ENCODE results near the gene AXIN1. TPM values are rescaled to one million over a fixed set of nuclear protein-coding genes. Genes with fewer than 3 reads are reported as not detected.
"Not testable (repeated sequence)": the region's sequence is repeated elsewhere in the genome, so short reads cannot be mapped to it uniquely, and the experiment has no call there.

The AXIN1 gene
- total and polyA plus RNA-seq, 4 donors: 8.5 to 24.0 (median 21.7) TPM

DNA sequence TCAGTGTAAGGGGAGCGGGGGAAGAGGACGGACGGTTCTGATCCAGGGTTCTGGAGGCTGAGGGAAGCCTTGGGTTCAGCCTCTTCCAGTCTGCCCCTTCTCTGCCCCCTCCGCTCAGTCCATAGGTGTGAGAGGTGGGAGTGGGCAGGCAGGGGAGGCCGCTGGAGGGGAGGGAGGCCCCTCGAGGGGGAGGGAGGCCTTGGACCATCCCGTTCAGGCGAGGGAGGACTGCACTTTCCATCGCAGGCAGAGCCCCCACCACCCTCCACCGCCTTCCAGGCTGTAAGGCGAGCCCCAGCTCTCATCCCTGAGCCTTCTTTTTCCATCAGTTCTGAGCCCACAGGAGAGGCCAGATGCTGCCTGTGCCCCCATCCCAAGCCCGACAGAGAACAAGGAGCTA lies 4.2 kb upstream of the AXIN1 start:
- no peak for DNase-seq (ENCODE audit: low read depth in 4 of 6, low spot score in 6 of 6)
- no peak overlapping the region for H3K4me3 ChIP-seq (ENCODE audit: low read depth, low read length)
- no peaks in the 10 kb centered on the region for H3K27me3 ChIP-seq (ENCODE audit: control insufficient read depth, insufficient read depth, low read length)
- peaks cover 13% of the 10 kb centered on the region for H3K4me1 ChIP-seq (ENCODE audit: control insufficient read depth, insufficient read depth, low read length)
- WGBS (ENCODE audit: insufficient coverage): 72% methylated on average over 9 of the region's 12 CpGs
- H3K36me3 ChIP-seq (ENCODE audit: control insufficient read depth, insufficient read depth, low read length): peaks cover 5% of the 10 kb centered on the region
- H3K9me3 ChIP-seq (ENCODE audit: control insufficient read depth, insufficient read depth, low read length): no peaks in the 10 kb centered on the region
- H3K27ac ChIP-seq (ENCODE audit: low read depth, low read length): no peak overlapping the region

DNA sequence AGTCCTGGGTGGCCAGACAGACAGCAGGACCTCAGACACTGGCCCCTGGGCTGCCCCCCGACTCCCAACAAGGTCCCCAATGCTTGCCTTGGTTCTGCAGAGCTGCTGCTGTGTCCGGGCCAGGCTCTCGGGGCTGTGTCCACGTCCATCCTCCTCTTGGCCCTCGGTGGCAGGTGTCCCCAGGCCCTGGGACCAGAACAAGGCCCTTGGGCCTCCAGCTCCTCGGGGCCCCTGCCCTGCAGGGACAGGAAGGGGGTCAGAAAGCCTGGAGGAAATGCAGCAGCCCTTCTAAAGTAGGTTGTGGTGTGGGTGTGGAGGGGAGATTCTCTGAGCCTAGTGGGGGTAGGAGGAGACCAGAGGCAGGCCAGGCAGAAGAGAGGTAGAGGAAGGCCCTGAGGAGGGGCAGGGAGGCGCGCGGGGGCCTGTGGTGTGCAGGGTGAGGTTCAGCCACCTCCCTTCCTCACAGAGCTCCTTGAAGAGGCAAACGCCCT lies 2.5 kb upstream of the AXIN1 start:
- Histone ChIP-seq H3K4me1 (ENCODE audit: control insufficient read depth, insufficient read depth, low read length) (peaks cover 18% of the 10 kb centered on the region), H3K27me3 (ENCODE audit: control insufficient read depth, insufficient read depth, low read length) (no peaks in the 10 kb centered on the region), H3K36me3 (ENCODE audit: control insufficient read depth, insufficient read depth, low read length) (peaks cover 14% of the 10 kb centered on the region), H3K9me3 (ENCODE audit: control insufficient read depth, insufficient read depth, low read length) (no peaks in the 10 kb centered on the region), H3K4me3 (ENCODE audit: low read depth, low read length) (no peak overlapping the region), H3K27ac (ENCODE audit: low read depth, low read length) (no peak overlapping the region)
- no peak for DNase-seq (ENCODE audit: low read depth in 4 of 6, low spot score in 6 of 6)
- 84% methylated on average over 10 of the region's 10 CpGs for WGBS (ENCODE audit: insufficient coverage)

DNA sequence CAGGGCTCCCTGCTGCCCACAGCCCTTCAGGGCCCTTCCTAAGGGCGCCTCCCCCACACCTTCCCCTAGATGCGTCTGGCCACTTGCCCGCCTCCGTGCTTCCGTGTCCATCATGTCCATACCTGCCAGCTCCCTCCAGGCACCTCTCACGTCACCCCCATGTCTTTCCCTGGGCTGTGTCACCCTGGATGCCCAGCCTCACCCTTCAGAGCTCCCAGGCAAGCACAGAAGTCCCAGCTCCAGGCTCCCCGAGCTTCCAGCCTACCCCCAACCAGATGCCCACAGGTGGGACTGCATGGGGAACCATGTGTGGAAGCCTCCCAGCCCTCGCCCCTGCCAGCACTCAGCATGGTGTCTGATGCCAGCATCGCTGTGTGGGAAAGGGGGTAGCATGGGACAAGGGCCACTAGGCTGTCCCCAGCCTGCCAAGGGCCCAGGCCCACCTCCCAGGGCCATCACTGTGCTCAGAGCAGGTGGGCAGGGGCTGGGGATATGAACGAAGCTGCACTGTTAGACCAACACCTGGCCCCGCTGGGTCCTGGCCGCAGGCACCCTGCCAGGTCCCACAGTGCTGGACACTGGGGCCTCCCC lies 1.9 kb upstream of the AXIN1 start:
- Histone ChIP-seq H3K4me3 (ENCODE audit: low read depth, low read length) (no peak overlapping the region), H3K4me1 (ENCODE audit: control insufficient read depth, insufficient read depth, low read length) (peaks cover 18% of the 10 kb centered on the region), H3K27ac (ENCODE audit: low read depth, low read length) (no peak overlapping the region), H3K36me3 (ENCODE audit: control insufficient read depth, insufficient read depth, low read length) (peaks cover 17% of the 10 kb centered on the region), H3K27me3 (ENCODE audit: control insufficient read depth, insufficient read depth, low read length) (no peaks in the 10 kb centered on the region), H3K9me3 (ENCODE audit: control insufficient read depth, insufficient read depth, low read length) (no peaks in the 10 kb centered on the region)
- WGBS (ENCODE audit: insufficient coverage): 83% methylated on average over 12 of the region's 12 CpGs
- DNase-seq (ENCODE audit: low read depth in 4 of 6, low spot score in 6 of 6): no peak

- no peaks in the 10 kb centered on the region for H3K27me3 ChIP-seq (ENCODE audit: control insufficient read depth, insufficient read depth, low read length)
- no peaks in the 10 kb centered on the region for H3K9me3 ChIP-seq (ENCODE audit: control insufficient read depth, insufficient read depth, low read length)
- H3K4me3 ChIP-seq (ENCODE audit: low read depth, low read length): peak overlapping the region; percentile 24
- H3K27ac ChIP-seq (ENCODE audit: low read depth, low read length): no peak overlapping the region
- 56% methylated on average over 24 of the region's 25 CpGs for WGBS (ENCODE audit: insufficient coverage)
- H3K36me3 ChIP-seq (ENCODE audit: control insufficient read depth, insufficient read depth, low read length): peaks cover 20% of the 10 kb centered on the region
- H3K4me1 ChIP-seq (ENCODE audit: control insufficient read depth, insufficient read depth, low read length): peaks cover 18% of the 10 kb centered on the region
- no peak for DNase-seq (ENCODE audit: low read depth in 4 of 6, low spot score in 6 of 6)
These were observed 1.1 kb upstream of the AXIN1 start for GRCh38 chr16:353404-354290.

GRCh38 chr16:351804-352520 lies 561 bp downstream of the AXIN1 start:
- no peak overlapping the region for H3K27ac ChIP-seq (ENCODE audit: low read depth, low read length)
- no peaks in the 10 kb centered on the region for H3K9me3 ChIP-seq (ENCODE audit: control insufficient read depth, insufficient read depth, low read length)
- DNase-seq (ENCODE audit: low read depth in 4 of 6, low spot score in 6 of 6): peak in 2 of 6 donors; percentile 20 to 38
- under 1% methylated on average over 95 of the region's 95 CpGs for WGBS (ENCODE audit: insufficient coverage)
- peak overlapping the region; percentile 49 for H3K4me3 ChIP-seq (ENCODE audit: low read depth, low read length)
- H3K36me3 ChIP-seq (ENCODE audit: control insufficient read depth, insufficient read depth, low read length): peaks cover 31% of the 10 kb centered on the region
- H3K4me1 ChIP-seq (ENCODE audit: control insufficient read depth, insufficient read depth, low read length): peaks cover 18% of the 10 kb centered on the region
- no peaks in the 10 kb centered on the region for H3K27me3 ChIP-seq (ENCODE audit: control insufficient read depth, insufficient read depth, low read length)

GRCh38 chr16:350203-350602 lies 2.3 kb downstream of the AXIN1 start:
- peaks cover 18% of the 10 kb centered on the region for H3K4me1 ChIP-seq (ENCODE audit: control insufficient read depth, insufficient read depth, low read length)
- H3K27ac ChIP-seq (ENCODE audit: low read depth, low read length): no peak overlapping the region

GRCh38 chr16:349211-349610 lies 3.3 kb downstream of the AXIN1 start:
- Histone ChIP-seq H3K4me3 (ENCODE audit: low read depth, low read length) (no peak overlapping the region), H3K36me3 (ENCODE audit: control insufficient read depth, insufficient read depth, low read length) (peaks cover 50% of the 10 kb centered on the region), H3K27me3 (ENCODE audit: control insufficient read depth, insufficient read depth, low read length) (no peaks in the 10 kb centered on the region), H3K4me1 (ENCODE audit: control insufficient read depth, insufficient read depth, low read length) (peaks cover 18% of the 10 kb centered on the region), H3K9me3 (ENCODE audit: control insufficient read depth, insufficient read depth, low read length) (no peaks in the 10 kb centered on the region), H3K27ac (ENCODE audit: low read depth, low read length) (no peak overlapping the region)
- 84% methylated on average over 4 of the region's 7 CpGs for WGBS (ENCODE audit: insufficient coverage)
- no peak for DNase-seq (ENCODE audit: low read depth in 4 of 6, low spot score in 6 of 6)

More at GRCh38 chr16:350203-350602, 2.3 kb downstream of the AXIN1 start:
- Histone ChIP-seq H3K27me3 (ENCODE audit: control insufficient read depth, insufficient read depth, low read length) (no peaks in the 10 kb centered on the region), H3K4me3 (ENCODE audit: low read depth, low read length) (no peak overlapping the region), H3K9me3 (ENCODE audit: control insufficient read depth, insufficient read depth, low read length) (no peaks in the 10 kb centered on the region), H3K36me3 (ENCODE audit: control insufficient read depth, insufficient read depth, low read length) (peaks cover 45% of the 10 kb centered on the region)
- no peak for DNase-seq (ENCODE audit: low read depth in 4 of 6, low spot score in 6 of 6)
- WGBS (ENCODE audit: insufficient coverage): 87% methylated on average over 7 of the region's 8 CpGs

- H3K9me3 ChIP-seq (ENCODE audit: control insufficient read depth, insufficient read depth, low read length); H3K27ac ChIP-seq (ENCODE audit: low read depth, low read length); H3K4me3 ChIP-seq (ENCODE audit: low read depth, low read length); H3K27me3 ChIP-seq (ENCODE audit: control insufficient read depth, insufficient read depth, low read length); DNase-seq (ENCODE audit: low read depth in 4 of 6, low spot score in 6 of 6): not testable (repeated sequence)
- WGBS (ENCODE audit: insufficient coverage): 99% methylated on average over 7 of the region's 10 CpGs
- H3K4me1 ChIP-seq (ENCODE audit: control insufficient read depth, insufficient read depth, low read length): peaks cover 15% of the 10 kb centered on the region
- peaks cover 57% of the 10 kb centered on the region for H3K36me3 ChIP-seq (ENCODE audit: control insufficient read depth, insufficient read depth, low read length)
These were observed 4.0 kb downstream of the AXIN1 start for GRCh38 chr16:348495-348894.

- peaks cover 70% of the 10 kb centered on the region for H3K36me3 ChIP-seq (ENCODE audit: control insufficient read depth, insufficient read depth, low read length)
- H3K27ac ChIP-seq (ENCODE audit: low read depth, low read length): no peak overlapping the region
- peaks cover 10% of the 10 kb centered on the region for H3K4me1 ChIP-seq (ENCODE audit: control insufficient read depth, insufficient read depth, low read length)
- no peak for DNase-seq (ENCODE audit: low read depth in 4 of 6, low spot score in 6 of 6)
- H3K9me3 ChIP-seq (ENCODE audit: control insufficient read depth, insufficient read depth, low read length): no peaks in the 10 kb centered on the region
- H3K27me3 ChIP-seq (ENCODE audit: control insufficient read depth, insufficient read depth, low read length): no peaks in the 10 kb centered on the region
- no peak overlapping the region for H3K4me3 ChIP-seq (ENCODE audit: low read depth, low read length)
- WGBS (ENCODE audit: insufficient coverage): 94% methylated on average over 5 of the region's 6 CpGs
These were observed 5.3 kb downstream of the AXIN1 start for GRCh38 chr16:347203-347602.
